Prostate gland (tissue), 2 donors: ENCODE results near the gene BEND6.

ENCODE experiments used
- CTCF ChIP-seq, 4 experiments: fragments of 200-600 bp in 2 of 4; fragments of 450-650 bp in 2 of 4; sonication (generic) in 2 of 4; IDR thresholded peaks; 1 replicate in 3 of 4; 2 replicates in 1 of 4; pipeline ENCODE4 v1.5.1; 2016 to 2019; ENCODE audit warnings: antibody characterized with exemption in 4 of 4, mild to moderate bottlenecking in 2 of 4, moderate library complexity in 2 of 4
- POLR2A ChIP-seq: fragments of 450-650 bp; IDR thresholded peaks from one replicate; pipeline ENCODE4 v1.6.1; 2016; ENCODE audit warnings: antibody characterized with exemption, mild to moderate bottlenecking
- POLR2AphosphoS5 ChIP-seq: sonication (generic); formaldehyde crosslinking; IDR thresholded peaks from one replicate; pipeline ENCODE4 v1.6.1; 2017; ENCODE audit warnings: antibody characterized with exemption

GRCh38 chr6:57040011-57040410 is 85.1 kb downstream of the BEND6 start:
- no peak for TF ChIP-seq POLR2AphosphoS5
- TF ChIP-seq CTCF (IDR thresholded peaks at IDR 0.05) = no peak
- TF ChIP-seq POLR2A = no peak
